Thyroid gland (tissue), 4 donors: ENCODE data around the gene AKR1A1.

Source experiments
- POLR2A ChIP-seq, 2 donors: fragments of 450-650 bp; IDR thresholded peaks; one replicate each; pipeline ENCODE4 v1.6.1; 2017; ENCODE audit warnings: antibody characterized with exemption in 2 of 2, mild to moderate bottlenecking in 2 of 2, moderate library complexity in 1 of 2
- TF ChIP-seq, protein P1 (sequence below), 6 experiments: fragments of 200-600 bp in 3 of 6; fragments of 450-650 bp in 3 of 6; sonication (generic) in 3 of 6; IDR thresholded peaks; one replicate each; pipeline ENCODE4 v1.5.1; 2016 to 2019; ENCODE audit warnings: antibody characterized with exemption in 6 of 6, mild to moderate bottlenecking in 2 of 6, inconsistent platforms in 1 of 6, moderate library complexity in 1 of 6

DNA sequence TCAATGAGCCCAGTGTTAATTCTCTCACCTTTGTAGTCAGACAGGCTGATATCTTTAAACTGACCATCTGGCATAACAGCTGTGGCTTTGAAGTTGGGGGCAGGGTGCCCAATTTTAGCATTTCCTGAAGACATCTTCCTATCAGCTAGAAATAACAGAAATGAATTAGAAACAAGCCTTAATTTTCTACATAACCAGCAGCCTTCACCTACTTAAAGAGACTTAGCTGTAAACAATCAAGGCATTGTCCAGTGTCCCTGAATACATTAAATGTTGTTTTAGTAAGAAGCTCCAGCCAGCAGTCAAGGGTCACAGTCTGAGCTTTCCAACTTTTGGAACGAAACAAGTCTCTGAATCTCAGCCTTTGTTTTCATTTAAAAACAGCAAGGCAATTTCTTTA, 31.7 kb upstream of the AKR1A1 start:
- TF ChIP-seq, protein P1, sequence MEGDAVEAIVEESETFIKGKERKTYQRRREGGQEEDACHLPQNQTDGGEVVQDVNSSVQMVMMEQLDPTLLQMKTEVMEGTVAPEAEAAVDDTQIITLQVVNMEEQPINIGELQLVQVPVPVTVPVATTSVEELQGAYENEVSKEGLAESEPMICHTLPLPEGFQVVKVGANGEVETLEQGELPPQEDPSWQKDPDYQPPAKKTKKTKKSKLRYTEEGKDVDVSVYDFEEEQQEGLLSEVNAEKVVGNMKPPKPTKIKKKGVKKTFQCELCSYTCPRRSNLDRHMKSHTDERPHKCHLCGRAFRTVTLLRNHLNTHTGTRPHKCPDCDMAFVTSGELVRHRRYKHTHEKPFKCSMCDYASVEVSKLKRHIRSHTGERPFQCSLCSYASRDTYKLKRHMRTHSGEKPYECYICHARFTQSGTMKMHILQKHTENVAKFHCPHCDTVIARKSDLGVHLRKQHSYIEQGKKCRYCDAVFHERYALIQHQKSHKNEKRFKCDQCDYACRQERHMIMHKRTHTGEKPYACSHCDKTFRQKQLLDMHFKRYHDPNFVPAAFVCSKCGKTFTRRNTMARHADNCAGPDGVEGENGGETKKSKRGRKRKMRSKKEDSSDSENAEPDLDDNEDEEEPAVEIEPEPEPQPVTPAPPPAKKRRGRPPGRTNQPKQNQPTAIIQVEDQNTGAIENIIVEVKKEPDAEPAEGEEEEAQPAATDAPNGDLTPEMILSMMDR (IDR thresholded peaks at IDR 0.05), result no peak
- TF ChIP-seq POLR2A (IDR thresholded peaks at IDR 0.05), result no peak
